Effector memory CD4-positive, alpha-beta T cell (primary cell): ENCODE measurements around the gene KBTBD2.
"Not testable (repeated sequence)": the region's sequence is repeated elsewhere in the genome, so short reads cannot be mapped to it uniquely, and the experiment has no call there.

ENCODE experiments used
- DNase-seq, 3 donors: peaks; one replicate each; pipeline ENCODE4 v3.0.0-alpha.2; 2020
- H3K27ac ChIP-seq: 2 replicates; pipeline ENCODE4 v1.7.0; 2013; ENCODE audit warnings: mild to moderate bottlenecking, low read length, moderate library complexity; ENCODE audit not compliant: insufficient read depth, poor library complexity, severe bottlenecking
- H3K27me3 ChIP-seq: replicated peaks from 2 replicates; pipeline ENCODE4 v1.7.0; 2013; ENCODE audit warnings: mild to moderate bottlenecking, low read length; ENCODE audit not compliant: insufficient read depth, control insufficient read depth, poor library complexity, severe bottlenecking
- H3K36me3 ChIP-seq: 2 replicates; pipeline ENCODE4 v1.7.0; 2013; ENCODE audit warnings: mild to moderate bottlenecking, low read length, moderate library complexity; ENCODE audit not compliant: control insufficient read depth, insufficient read depth
- H3K4me1 ChIP-seq: 2 replicates; pipeline ENCODE4 v1.7.0; 2013; ENCODE audit warnings: low read length, mild to moderate bottlenecking; ENCODE audit not compliant: control insufficient read depth, insufficient read depth, poor library complexity, severe bottlenecking
- H3K4me3 ChIP-seq: 2 replicates; pipeline ENCODE4 v1.7.0; 2013; ENCODE audit warnings: low read length, low read depth, mild to moderate bottlenecking; ENCODE audit not compliant: insufficient read depth, poor library complexity, severe bottlenecking
- H3K9me3 ChIP-seq: 2 replicates; pipeline ENCODE4 v1.7.0; 2013; ENCODE audit warnings: mild to moderate bottlenecking, low read length, moderate library complexity; ENCODE audit not compliant: control insufficient read depth

Gene KBTBD2

DNA sequence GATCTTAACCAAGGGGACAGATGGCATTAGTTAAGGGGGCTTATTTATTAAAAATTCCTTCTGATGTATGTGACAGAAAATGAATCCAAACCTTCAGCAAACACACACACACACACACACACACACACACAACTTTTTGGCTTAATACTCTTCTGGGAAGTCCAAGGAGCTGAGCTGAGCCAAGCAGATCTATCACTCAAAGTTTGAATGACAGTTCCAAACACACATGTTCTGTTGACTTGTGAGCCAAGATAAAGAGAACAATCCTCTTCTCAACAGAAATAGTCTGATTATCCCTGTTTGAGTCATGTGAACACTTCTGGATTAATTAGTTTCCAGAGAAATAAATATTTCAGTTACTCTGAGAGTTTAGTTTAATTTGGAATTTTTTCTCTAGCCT, 31.5 kb downstream of the KBTBD2 start:
- H3K4me3 ChIP-seq: no peak overlapping the region
- H3K36me3 ChIP-seq: no peaks in the 10 kb centered on the region
- H3K27me3 ChIP-seq: no peaks in the 10 kb centered on the region
- H3K9me3 ChIP-seq: no peaks in the 10 kb centered on the region
- H3K4me1 ChIP-seq: no peaks in the 10 kb centered on the region
- no peak for DNase-seq
- H3K27ac ChIP-seq: no peak overlapping the region

DNA sequence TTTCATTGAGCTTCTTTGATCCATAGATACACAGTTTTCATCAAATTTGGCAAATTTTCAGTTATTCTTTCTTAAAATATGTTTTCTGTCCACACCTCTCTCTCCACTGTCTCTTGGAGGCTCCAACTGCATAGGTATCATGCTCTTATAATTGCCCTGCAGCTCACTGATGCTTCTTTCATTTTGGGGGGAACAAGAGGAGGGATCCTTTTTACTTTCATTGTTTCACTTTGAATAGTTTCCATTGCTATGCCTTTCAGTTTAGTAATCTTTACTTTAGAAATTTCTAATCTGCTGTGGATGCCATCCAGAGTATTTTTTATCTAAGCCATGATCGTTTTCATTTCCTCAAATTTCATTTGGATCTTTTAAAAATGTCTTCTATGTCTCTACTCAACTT, 32.9 kb downstream of the KBTBD2 start:
- Histone ChIP-seq H3K9me3 (no peaks in the 10 kb centered on the region), H3K36me3 (no peaks in the 10 kb centered on the region), H3K4me1 (no peaks in the 10 kb centered on the region), H3K27me3 (no peaks in the 10 kb centered on the region), H3K27ac (no peak overlapping the region), H3K4me3 (no peak overlapping the region)
- DNase-seq: no peak

DNA sequence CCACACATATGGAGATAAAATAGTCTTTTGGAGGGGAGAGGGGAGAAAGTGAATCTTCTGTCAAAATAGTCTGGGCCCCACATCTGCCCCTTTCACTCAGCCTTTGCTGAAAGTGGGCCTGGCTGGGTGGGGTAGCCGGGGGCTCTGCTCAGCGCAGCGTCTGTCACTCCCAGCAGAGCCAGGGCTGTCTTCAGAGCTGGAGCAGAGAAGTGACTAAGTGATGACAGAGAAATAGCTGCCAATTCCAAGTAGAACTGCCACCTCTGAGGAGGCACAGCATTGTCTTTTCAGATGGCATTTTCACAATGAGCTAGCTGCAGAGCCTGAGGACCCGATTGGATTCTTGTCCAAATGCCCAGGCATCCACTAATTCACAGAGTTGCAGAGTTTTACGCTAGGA, 34.5 kb downstream of the KBTBD2 start:
- H3K27ac ChIP-seq, H3K4me3 ChIP-seq, H3K36me3 ChIP-seq, DNase-seq, H3K4me1 ChIP-seq, H3K27me3 ChIP-seq, H3K9me3 ChIP-seq: not testable (repeated sequence)

DNA sequence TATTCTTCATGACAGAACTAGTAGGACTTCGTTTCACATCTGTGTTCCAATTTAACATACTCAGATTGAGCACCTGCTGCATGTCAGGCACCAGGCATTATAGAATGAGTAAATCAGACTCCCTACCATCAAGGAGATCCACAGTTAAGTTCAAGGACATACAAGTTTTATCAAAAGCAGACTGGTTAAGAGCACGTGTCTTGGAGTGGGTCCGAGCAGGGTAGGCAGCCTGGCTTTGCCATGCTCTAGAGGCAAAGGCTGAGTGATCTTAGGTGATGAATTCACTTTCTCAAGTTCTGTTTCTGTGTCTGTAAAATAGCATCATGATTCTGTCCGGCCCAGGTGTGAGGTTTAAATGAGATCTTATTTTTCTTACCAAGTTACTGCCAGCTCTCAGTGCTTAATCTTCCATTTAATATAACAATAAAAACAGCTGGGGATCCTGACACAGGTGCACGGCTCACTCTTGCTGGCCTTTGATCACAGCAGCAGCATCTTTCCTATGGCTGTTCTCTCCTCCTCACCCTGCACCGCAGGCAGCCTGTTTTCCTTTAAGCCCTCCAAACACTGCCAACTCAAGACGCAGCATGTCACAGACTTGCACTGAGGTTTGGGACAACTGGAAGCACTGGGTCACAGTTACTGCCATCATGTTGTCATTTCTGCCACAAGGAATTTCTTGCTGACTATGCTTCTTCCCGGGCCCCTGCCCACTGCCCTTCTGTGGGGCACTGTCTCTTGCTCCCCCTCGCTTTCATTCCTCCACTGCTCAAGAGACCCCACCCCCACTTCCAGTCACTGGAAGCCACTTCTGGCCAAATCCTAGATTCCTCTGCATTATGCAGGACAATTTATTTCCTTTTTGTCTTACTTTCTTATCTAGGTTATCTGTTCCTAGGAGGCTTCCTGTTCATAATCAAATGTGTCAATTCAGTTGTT, 35.5 kb downstream of the KBTBD2 start:
- H3K4me3 ChIP-seq, H3K4me1 ChIP-seq, DNase-seq, H3K27me3 ChIP-seq, H3K27ac ChIP-seq, H3K9me3 ChIP-seq, H3K36me3 ChIP-seq: not testable (repeated sequence)

GRCh38 chr7:32850654-32851053, 40.9 kb downstream of the KBTBD2 start:
- H3K27me3 ChIP-seq, H3K27ac ChIP-seq, H3K4me1 ChIP-seq, DNase-seq, H3K9me3 ChIP-seq, H3K36me3 ChIP-seq, H3K4me3 ChIP-seq: not testable (repeated sequence)

- not testable (repeated sequence) for H3K36me3 ChIP-seq, H3K4me3 ChIP-seq, H3K9me3 ChIP-seq, H3K27me3 ChIP-seq, H3K4me1 ChIP-seq, H3K27ac ChIP-seq, DNase-seq
Measured at GRCh38 chr7:32848655-32849054, 42.9 kb downstream of the KBTBD2 start.

DNA sequence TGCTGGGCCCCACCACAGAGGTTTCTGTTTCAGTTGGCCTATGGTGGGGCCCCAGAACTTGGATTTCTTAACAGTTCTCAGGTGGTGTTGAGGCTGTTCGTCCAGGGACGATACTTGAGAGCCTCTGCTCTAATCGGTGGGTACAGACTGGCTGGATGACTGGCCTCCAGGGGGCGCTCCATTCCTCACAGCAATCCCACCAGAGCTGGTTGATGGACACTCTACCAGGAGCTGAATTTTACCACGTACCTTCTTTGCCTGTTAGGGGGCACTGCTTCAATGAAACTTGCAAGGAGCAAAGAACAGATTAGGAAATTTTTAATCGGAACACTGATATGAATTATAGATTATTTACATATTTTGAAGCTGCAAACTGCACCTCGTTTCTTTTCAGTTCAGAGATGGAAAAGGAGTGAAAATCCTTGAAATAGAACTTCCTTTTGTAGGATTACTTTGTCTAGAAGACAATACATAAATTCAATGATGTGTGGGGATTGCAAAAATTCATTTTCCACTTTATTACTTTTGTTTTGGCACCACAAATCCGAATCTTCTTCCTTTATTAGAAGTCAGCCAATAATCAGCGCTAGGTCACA, 44.8 kb downstream of the KBTBD2 start:
- Histone ChIP-seq H3K36me3 (no peaks in the 10 kb centered on the region), H3K4me3 (no peak overlapping the region), H3K27me3 (no peaks in the 10 kb centered on the region)

DNA sequence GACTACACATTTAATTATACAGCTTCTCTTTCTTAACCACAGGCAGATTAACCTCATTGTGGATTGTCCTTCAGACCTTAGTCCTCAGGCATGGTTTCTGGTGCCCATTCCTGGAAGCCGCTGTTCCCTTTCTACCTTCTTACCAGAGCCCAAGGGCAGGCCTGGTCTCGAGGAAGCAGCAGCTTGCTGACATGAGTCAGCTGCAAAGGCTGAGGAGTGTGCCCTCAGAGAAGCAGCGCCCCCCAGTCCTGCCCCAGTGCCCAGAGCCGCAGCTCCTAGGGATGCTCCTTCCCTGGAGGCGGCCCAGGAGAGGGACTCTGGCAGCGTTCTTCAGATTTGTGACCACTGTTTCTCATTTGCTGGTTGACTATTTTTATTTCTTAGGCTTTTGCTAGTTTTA, 46.8 kb downstream of the KBTBD2 start:
- H3K27ac ChIP-seq, H3K9me3 ChIP-seq, H3K4me1 ChIP-seq, H3K36me3 ChIP-seq, DNase-seq, H3K27me3 ChIP-seq, H3K4me3 ChIP-seq: not testable (repeated sequence)

More for the DNA sequence above, 44.8 kb downstream of the KBTBD2 start:
- DNase-seq: peak; percentile 70 to 81 (median 74)
- H3K4me1 ChIP-seq: no peaks in the 10 kb centered on the region
- no peaks in the 10 kb centered on the region for H3K9me3 ChIP-seq
- no peak overlapping the region for H3K27ac ChIP-seq

GRCh38 chr7:32843763-32844162, 47.8 kb downstream of the KBTBD2 start:
- H3K27me3 ChIP-seq, H3K36me3 ChIP-seq, DNase-seq, H3K4me3 ChIP-seq, H3K4me1 ChIP-seq, H3K9me3 ChIP-seq, H3K27ac ChIP-seq: not testable (repeated sequence)

- not testable (repeated sequence) for H3K4me1 ChIP-seq, DNase-seq, H3K27ac ChIP-seq, H3K4me3 ChIP-seq, H3K27me3 ChIP-seq, H3K9me3 ChIP-seq, H3K36me3 ChIP-seq
Measured at GRCh38 chr7:32839846-32840245, 51.7 kb downstream of the KBTBD2 start.
